NCI-H146 treated with DMSO at 0.1 percent for 48 hours (cell line): ENCODE measurements around the gene KIF18A.
"Not testable (repeated sequence)": the region's sequence is repeated elsewhere in the genome, so short reads cannot be mapped to it uniquely, and the experiment has no call there.

ENCODE experiments used
- DNase-seq: peaks from one replicate; lab custom pipeline; 2025; ENCODE audit not compliant: unreplicated experiment; lab: John Stamatoyannopoulos, UW

The KIF18A gene

DNA sequence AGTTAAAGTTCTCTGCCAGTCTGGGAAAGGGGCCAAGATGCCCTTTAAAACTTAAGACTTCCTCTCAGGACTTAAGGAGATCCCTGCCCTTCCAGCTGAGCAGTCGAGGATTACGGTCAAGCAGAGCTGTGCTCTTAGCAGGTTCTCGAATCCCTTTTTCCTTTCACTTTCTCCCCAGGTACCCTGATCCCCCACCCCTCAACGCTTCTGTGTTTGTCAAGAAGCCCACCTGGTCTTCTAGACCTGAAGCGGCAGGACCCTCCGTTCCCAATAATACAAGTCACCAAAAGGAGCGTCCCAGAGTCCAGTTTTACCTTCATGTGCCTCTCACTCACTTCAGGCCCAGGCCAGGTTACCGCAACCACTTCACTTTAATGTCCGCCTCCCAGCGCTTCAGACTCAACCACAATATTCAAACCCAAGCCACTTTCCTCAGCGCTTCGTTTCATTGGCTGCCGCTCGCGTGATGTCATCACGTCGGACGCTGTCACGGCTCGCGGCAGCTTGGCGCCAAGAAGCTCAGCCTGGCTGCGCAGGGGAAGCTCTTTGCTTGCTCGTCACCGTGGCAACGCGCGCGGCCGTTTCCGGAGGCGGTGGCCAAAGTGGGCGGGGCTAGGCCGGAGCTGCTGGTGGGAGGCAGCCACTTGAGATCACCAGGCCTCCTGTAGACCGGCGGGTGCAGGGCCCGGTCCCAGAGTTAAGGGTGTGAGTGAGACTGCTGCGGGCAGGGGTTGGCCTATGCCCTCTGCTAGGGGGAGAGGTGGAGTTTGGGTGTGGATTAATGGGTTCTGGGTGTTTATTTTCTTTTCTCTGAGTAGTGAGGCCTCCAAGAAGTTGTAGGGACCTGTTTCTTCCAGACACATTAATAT lies at the start of gene KIF18A, which contains the start of gene METTL15:
KIF18A (minus strand) TSS at position 407 of the 869 bp plus-strand sequence. CDS start 10,209 bp downstream, outside the sequence.
METTL15 (plus strand) TSS at position 639 of the 869 bp plus-strand sequence. CDS start 4,947 bp downstream, outside the sequence.
- peak; percentile 96 for DNase-seq

DNA sequence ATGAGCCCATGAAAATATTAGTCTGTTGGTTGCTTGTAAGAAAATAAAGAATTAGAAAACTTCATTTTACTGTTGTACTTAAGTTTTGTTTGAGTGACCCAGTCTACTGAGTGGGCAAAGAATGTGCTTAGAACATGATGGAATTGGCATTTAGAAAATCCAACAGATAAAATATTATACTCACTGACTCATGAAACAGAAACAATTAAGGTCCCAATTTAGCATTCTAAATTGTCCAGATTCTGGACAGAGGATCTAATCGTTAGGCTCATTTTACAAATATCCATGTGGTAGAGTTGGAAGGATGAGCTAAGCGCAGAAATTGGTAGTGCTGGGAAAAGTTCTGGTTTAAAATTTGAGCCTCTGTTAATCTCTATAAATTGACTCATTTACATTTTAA lies 45.6 kb upstream of the KIF18A start:
- DNase-seq, result no peak

DNA sequence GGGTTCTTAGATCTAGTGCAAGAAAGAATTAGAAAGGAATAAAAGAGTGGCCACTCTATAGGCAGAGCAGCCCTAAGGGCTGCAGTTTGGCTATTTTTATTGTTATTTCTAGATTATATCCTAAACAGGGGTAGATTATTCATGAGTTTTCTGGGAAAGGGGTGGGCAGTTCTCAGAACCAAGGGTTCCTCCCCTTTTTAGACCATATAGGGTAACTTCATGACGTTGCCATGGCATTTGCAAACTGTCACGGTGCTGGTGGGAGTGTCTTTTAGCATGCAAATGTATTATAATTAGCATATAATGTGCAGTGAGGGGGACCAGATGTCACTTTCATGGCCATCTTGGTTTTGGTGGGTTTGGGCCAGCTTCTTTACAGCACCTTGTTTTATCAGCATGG lies 44.8 kb upstream of the KIF18A start:
- no peak for DNase-seq

DNA sequence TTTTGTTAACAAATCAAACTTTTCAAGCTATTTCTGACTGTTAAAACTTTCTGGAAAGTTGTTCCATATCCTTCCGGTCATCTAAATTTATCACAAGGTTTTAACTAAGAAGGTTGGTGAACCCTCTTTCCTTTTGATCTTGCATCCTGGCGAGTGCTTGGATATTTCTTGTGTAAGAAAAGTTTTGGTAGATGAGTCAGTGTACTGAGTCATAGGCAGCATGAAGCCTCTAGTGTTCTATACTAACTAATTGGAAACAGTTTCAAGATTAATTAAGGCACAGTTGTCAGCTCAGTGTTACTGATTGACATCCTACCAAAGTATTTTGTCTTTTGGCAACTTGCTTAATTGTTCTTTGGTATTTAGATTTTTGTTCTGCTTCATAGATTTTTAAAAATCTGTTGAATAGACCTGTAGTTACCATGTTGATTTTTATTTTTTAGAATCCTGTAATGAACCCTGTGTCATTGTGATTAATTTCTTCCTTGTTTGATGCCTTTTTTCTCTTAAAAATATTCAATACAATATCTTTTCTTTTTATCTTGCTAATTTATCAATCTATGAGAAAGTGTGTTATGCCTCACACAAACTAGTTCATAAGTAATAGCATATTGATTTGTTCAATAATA lies 38.3 kb upstream of the KIF18A start:
- DNase-seq, result no peak

DNA sequence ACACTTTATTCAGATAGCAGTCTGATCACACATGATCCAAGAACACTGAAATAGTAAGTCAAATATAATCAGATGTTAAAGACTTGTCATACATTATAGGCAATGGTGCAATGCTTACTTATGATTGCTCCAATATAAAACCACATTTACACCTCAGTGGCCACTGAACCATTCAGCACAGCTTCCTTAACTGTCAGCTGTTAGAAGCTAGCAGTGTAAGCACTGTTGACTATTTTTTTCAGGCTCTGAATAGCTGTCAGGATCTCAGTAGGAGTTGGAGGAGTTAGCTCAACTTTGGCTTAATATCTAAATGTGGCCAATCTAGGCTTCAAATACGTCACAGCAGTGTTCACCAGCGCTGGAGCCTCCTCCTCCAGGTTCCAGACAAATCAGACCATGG lies 36.9 kb upstream of the KIF18A start:
- DNase-seq, result no peak

DNA sequence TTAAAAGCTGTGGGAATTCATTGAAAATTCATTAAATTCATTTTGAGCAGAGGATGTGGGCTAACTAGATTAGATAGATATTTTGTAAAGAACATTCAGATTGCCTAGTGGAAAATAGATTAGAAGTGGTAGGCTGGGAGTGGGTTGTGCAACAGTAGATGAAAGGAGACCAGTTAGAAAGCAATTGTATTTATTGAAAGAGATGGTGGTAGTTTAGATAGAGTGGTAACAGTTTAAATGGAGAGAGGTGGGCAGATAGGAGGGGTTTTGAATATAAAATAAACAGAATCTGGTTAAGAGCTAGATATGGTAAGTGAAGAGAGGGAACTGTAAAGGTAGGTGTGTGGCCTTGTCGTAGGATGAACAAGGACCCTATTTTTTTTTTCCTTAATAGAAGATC lies 34.8 kb upstream of the KIF18A start:
- DNase-seq, result no peak

DNA sequence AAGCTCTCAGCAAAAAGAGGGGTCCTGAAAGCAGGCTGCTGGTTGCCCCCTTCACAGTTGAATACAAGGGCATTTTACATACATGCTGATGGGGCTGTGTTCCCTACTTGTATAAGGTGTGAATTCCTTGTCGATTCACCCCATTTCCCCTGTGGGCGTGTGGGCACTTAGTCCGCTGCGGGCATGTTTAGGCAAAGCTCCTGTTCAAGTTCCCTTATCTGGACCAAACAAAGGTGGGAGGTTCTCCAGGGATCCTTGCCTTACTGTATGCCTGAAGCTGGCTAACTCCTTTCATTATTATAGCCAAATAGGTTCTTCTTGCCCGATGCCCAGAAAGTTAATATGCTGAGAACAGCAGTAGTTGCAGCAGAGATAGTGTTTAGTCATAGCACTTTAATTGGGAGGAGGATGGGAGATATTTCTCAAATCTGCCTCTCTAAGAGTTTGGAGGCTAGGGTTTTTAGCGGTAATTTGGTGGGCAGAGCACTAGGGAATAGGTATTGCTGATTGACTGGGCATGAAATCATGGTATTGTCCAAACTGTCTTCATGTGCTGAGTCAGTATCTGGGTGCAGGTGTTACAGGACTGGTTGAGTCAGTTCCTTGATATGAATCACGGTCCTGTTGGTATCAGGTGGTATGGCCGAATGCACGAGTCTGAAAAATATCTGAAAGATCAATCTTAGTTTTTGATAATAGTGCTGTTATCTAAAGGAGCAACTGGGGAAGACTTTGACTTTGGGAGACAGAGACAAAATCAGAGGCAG lies 32.9 kb upstream of the KIF18A start:
- DNase-seq, result no peak

DNA sequence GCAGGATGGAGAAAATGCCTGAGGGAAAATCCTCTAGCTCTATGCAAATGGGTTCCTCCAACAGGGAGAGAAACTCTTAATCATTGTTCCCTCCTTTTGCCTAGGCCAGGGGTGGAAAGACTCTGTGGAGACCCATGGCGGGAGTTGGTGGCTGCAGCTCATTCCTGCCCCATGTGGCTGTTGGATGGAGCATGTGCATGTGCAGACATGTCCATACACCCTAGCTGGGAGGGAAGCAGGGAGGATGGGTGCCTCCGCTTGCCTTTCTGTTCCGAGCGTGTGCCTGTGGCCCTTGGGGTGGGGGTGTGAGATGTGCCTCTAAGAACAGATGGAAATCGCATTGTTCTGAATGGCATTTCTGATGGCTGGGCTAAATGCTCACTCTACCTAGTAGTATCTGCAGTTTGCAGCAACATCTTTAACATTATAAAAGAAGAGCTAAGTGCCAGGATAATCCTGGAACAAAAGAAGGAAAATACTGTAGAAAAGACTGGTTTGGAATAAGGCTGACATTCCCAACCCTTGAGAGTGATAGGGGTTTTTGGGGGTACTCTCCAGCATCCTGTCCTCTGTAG lies 32.0 kb upstream of the KIF18A start:
- DNase-seq, result no peak

DNA sequence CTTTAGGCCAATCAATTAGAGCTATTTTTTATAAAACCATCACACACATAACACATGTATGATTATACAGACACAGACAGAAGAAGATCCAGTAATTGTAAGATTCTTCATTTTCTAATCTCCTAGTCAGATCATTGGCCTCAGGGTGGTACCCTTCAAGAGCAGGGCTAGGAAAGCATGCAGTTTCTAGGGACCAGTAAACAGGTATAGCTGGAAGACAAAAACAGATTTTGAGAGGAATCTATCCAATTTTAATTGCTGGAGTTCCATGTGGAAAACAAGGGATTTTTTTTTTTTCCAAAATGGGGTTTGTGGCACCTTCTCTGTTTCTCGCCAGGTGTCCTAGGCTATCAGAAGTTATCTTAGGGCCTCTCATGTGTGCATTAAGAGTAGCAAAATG lies 29.9 kb upstream of the KIF18A start:
- no peak for DNase-seq

DNA sequence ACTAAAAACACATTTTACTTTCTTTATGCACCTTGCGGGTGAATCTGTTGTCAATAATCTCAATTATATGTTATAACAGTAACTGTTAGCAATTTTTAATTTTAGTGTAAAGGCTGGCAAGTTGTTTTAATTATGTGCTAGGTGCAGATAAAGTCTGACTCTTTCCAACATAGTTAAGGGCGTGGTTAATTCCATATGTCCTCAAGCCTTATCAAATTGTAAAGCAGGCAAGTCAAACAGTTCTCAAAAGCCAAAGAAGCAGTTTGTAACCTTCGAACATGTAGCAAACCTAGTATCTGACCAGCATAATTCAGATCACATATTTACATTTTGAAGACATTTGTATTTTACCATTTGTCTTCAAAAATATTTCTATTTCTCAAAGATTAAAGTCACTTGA lies 29.4 kb upstream of the KIF18A start:
- DNase-seq, result no peak

DNA sequence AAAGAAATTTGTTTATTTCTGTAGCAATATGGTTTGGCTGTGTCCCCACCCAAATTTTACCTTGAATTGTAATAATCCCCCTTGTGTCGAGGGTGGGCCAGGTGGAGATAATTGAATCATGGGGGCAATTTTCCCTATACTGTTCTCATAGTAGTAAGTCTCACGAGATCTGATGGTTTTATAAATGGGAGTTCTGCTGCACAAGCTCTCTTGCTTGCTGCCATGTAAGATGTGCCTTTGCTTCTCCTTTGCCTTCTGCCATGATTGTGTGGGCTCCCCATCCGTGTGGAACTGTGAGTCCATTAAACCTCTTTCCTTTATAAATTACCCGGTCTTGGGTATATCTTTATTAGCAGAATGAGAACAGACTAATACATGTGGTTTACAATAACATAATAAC lies 28.2 kb upstream of the KIF18A start:
- not testable (repeated sequence) for DNase-seq

DNA sequence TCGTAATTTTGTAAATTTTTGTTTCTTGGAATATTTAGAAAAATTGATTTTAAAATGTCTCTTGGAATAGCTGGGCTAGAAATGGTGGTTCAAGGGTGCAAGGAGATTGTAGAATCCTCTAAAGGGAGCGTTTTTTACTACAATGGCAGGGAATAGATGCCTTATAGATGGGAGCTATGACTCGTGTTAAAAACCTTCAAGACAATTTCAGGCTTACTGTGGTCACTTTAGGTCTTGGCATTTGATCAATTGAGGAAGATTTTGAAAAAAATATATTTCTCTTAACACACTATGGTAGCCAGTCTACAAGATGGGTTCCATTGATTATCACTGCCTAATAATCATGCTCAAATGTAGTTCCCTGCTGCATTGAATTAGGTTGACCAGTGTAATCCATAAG lies 25.2 kb upstream of the KIF18A start:
- DNase-seq, result no peak

DNA sequence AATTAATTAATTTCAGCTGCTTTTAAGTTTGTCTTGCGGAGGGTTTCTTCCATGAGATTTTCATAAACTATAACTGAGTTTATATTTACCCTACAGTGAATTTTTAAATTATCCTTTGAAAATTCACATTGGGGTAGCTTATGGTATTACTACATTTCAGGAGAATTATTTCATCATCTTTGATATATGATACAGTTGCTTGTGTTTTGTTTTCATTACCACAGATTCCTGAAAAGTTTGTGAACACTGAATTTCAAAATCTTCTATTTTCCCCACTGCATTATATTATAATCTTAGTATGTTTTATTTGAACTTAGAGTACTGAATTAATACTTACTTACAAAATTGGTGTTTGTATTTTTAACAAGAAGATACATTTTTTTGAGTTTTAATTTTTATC lies 24.6 kb upstream of the KIF18A start:
- no peak for DNase-seq

DNA sequence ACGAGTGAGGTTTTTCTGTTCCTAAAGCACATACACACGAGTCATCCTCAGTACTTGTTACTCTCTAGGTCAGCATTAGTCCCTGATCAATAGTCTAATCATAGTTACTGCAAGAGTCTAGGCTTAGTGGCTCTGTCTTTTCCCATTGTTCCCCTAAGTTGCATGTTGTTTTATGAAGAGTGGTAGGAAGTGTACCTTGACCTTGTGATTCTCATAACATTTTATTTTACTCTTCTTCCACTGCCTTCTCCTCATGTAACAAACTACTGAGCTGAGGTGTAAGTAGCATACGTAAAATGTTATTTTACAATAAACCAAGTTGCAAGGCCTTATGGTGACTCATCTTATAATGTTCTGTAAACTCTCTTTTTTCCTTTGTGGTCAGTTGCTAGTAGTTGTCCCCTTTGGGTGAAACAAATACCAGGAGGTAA lies 15.2 kb upstream of the KIF18A start:
- no peak for DNase-seq

DNA sequence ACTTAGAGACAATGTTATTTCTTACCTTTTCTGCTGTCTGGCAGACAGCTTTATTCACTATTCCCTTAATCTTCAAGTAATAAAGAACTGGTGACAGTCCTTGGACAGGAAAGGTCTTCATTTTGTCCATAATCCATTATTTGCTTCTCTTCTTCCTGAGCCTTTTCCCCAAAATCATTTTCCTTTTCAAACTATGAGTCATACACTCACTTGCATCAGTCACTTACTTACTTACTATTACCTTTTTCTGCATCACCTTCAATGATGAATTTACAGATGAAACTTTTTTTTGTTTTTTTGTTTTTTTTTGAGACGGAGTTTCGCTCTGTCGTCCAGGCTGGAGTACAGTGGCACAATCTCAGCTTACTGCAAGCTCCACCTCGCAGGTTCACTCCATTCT lies 9.8 kb upstream of the KIF18A start:
- no peak for DNase-seq

DNA sequence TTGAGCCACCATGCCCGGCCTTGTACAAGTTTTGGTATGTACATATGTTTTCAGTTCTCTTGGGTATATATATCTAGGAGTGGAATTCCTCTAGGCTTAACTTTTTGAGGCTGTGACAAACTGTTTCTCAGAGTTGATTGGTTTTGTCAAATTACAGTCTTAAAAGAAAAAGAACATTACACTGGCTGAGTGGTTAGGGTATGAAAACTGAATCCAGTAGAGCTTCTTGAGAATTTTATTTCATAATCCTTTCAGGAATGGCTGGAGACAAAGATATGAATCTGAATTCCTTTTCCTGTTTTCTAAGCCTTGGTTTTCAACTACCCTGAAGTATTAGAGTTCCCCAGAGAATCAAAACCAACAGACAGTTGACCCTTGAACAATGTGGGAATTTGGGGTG lies 6.8 kb upstream of the KIF18A start:
- no peak for DNase-seq

DNA sequence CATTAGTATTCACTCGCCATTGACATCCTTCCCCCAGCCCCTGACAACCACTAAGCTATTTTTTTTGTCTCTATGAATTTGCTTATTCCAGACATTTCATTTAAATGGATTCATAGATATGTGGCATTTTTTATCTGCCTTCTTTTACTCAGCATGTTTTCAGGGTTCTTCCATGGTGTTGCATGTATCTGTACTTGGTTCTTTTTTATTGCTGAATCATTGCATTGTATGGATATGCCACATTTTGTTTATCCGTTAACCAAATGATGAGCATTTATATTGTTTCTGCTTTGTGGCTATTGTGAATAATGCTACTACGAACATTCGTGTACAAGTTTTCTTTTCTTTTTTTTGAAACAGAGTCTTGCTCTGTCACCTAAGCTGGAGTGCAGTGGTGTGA lies 6.2 kb upstream of the KIF18A start:
- DNase-seq, result no peak

DNA sequence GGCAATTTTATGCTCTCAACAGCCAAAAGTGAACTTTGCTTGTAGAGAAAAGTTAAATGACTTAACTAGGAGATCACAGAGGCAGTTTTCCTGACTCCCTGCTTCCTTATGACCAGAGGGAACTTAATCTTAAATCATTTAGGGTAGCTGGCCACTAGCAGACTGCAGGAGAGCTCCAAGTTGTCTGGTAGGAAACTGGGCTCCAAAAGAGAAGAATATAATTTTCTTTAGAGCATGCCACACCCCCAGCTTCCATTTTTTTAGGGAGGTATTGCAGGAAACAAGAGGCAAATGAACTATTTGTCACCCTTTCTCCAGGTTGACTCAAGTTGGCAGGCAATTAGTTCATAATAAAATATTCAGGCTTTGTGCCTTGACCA lies 2.9 kb upstream of the KIF18A start:
- no peak for DNase-seq

DNA sequence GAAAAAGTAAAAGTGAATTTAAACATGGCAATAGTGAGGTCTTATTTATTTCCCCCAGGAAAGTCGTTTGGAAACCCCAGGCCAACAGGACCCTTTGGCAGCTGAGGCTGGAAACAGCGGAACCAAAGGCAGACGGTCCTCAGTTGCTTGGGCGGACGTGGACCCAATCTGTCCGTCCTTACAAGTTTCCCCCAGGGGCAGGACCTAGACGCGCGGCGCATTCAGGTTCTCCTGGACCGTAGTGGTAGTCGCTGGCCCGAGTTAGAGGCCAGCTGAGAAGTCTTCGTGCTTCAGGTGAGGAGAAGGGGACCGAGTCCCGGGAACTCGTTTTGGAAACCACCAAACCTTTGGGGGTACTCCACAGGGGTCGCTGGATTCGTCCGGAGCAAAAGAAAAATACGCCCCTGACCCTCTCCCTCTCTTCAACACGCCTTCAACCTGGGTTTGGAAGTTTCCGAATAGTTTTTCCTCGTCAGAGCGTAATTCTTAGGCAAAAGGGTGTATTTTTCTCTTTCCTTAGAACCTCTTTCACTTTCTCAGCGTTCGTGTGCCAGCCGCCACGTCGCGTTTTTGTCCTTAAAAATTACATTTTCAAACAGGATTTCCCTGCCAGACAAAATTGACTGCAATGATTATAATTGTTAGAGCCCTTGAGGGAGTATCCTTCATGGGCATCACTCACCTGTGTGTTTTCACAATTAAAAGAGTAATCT lies 2.3 kb upstream of the KIF18A start:
- peak; percentile 50 for DNase-seq

DNA sequence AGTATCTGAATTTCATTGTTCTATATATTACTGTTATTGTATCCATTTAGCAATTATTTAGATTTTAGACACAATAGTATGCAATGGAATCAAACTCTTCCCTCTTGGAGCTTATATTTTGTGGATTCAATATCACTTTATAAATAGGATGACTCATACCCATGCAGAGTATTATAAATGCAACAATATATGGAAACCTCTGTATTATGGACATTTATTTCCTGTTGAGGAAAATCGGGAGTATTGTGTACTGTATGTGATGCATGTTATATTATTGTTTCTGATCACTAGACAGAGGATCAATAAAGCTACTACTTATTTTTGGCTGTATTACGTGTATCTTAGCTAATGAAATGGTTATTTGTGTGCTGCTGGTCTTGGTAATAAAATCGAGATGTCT lies 1.0 kb upstream of the KIF18A start:
- DNase-seq, result no peak
